Kidney (tissue), 14 donors: ENCODE data around the gene GLRX3. TPM values are rescaled to one million over a fixed set of nuclear protein-coding genes. Genes with fewer than 3 reads are reported as not detected.

Experiments
- DNase-seq, 5 donors: peaks; one replicate each; pipeline ENCODE4 v3.0.0-alpha.2; 2013 to 2020
- FAIRE-seq: peaks from 2 replicates; lab custom pipeline; 2012; peaks lifted over from hg19 to GRCh38; lab: Jason Lieb, UNC
- H3K27ac ChIP-seq, 2 donors: one replicate each; pipeline ENCODE4 v1.7.0; 2013; ENCODE audit warnings: low read depth in 2 of 2, low read length in 2 of 2, inconsistent platforms in 1 of 2
- H3K27me3 ChIP-seq: one replicate; pipeline ENCODE4 v1.7.1; 2013; ENCODE audit warnings: low read length, inconsistent platforms; ENCODE audit not compliant: control insufficient read depth, insufficient read depth
- H3K36me3 ChIP-seq, 3 donors: one replicate each; pipeline versions ENCODE4 v1.7.0 to v1.7.1; 2013; ENCODE audit warnings: low read length in 3 of 3, control low read depth in 1 of 3, inconsistent platforms in 1 of 3; ENCODE audit not compliant: insufficient read depth in 3 of 3, control insufficient read depth in 2 of 3
- H3K4me1 ChIP-seq, 3 donors: one replicate each; pipeline versions ENCODE4 v1.7.0 to v1.7.1; 2013; ENCODE audit warnings: low read length in 3 of 3, inconsistent platforms in 1 of 3, low read depth in 1 of 3; ENCODE audit not compliant: control insufficient read depth in 2 of 3, insufficient read depth in 2 of 3
- H3K4me3 ChIP-seq, 3 donors: one replicate each; pipeline versions ENCODE4 v1.7.0 to v1.8.1; 2013; ENCODE audit warnings: low read length in 3 of 3, control low read depth in 1 of 3, inconsistent platforms in 1 of 3
- H3K9ac ChIP-seq, 3 donors: one replicate each; pipeline versions ENCODE4 v1.7.0 to v1.7.1; 2013; ENCODE audit warnings: low read length in 3 of 3, control low read depth in 1 of 3, inconsistent platforms in 1 of 3
- H3K9me3 ChIP-seq, 3 donors: one replicate each; pipeline versions ENCODE4 v1.7.0 to v1.7.1; 2013; ENCODE audit warnings: low read length in 3 of 3, control low read depth in 1 of 3, inconsistent platforms in 1 of 3; ENCODE audit not compliant: control insufficient read depth in 2 of 3, insufficient read depth in 1 of 3
- CTCF ChIP-seq: IDR thresholded peaks from 3 replicates; pipeline ENCODE4 v1.5.1; 2012; ENCODE audit warnings: mild to moderate bottlenecking, moderate library complexity, borderline replicate concordance; ENCODE audit not compliant: insufficient read depth; ENCODE audit errors: extremely low read depth
- intact Hi-C: fragments of 100-400 bp; cut with DNase I; formaldehyde crosslinking; loops from one replicate; pipeline ENCODE4 v1.11.1; 2022
- polyA plus RNA-seq: library from polyadenylated mRNA; stranded (reverse); fragments of 350-450 nt; fragmentation: Illumina TruSeq; extraction: RNeasy Lipid Tissue Mini Kit (QIAGEN cat#74804); gene quantifications from one replicate; pipeline ENCODE4 v1.2.3, GENCODE V29; 2014; ENCODE audit warnings: low read depth, low replicate concordance; ENCODE audit not compliant: insufficient read depth
- total RNA-seq: library from RNA; stranded (reverse); fragmentation: NEBNext Ultra II Directional; extraction: Animal tissue kit (Norgen Biotek cat#: 25700); gene quantifications from one replicate; pipeline ENCODE4 v1.2.1, GENCODE V29; 2021
- donor health status: control.
- donor health status: control.
- donor health status: control.
- donor health status: control.
- donor health status: control.
- donor health status: DM: yes; HTN: yes; CAD: no.
- donor health status: Normal renal cell carcinoma (clear cell type).

GLRX3 gene
- total and polyA plus RNA-seq, 2 donors from 2014 or later = 52.5 to 70.4 TPM

GRCh38 chr10:130190737-130191115 is 54.5 kb downstream of the GLRX3 start:
- H3K9me3 ChIP-seq = no peaks in the 10 kb centered on the region
- TF ChIP-seq CTCF = no peak
- no peak for DNase-seq
- H3K4me3 ChIP-seq = peak overlapping the region in 1 of 3 donors; percentile 53
- H3K9ac ChIP-seq = peak overlapping the region in 1 of 3 donors; percentile 34
- H3K4me1 ChIP-seq = peaks cover 0 to 4% (median 0%) of the 10 kb centered on the region in 3 donors
- peaks cover 0 to 3% (median under 1%) of the 10 kb centered on the region in 3 donors for H3K36me3 ChIP-seq
- no peaks in the 10 kb centered on the region for H3K27me3 ChIP-seq
- intact Hi-C loops = no loop called here
- no peak overlapping the region for H3K27ac ChIP-seq
- no peak for FAIRE-seq

- intact Hi-C loops = no loop called here
- H3K27me3 ChIP-seq = no peaks in the 10 kb centered on the region
- DNase-seq (peak in 1 of 5 donors; percentile 58), FAIRE-seq (no peak)
- no peak overlapping the region for H3K9ac ChIP-seq
- no peaks in the 10 kb centered on the region for H3K9me3 ChIP-seq
- H3K4me3 ChIP-seq = no peak overlapping the region
- H3K27ac ChIP-seq = no peak overlapping the region
- H3K4me1 ChIP-seq = peaks cover 0 to 4% (median 0%) of the 10 kb centered on the region in 3 donors
- no peak for TF ChIP-seq CTCF
- peaks cover 0 to 3% (median 0%) of the 10 kb centered on the region in 3 donors for H3K36me3 ChIP-seq
These were observed 55.2 kb downstream of the GLRX3 start for GRCh38 chr10:130191380-130191779.

GRCh38 chr10:130192276-130192848 is 56.2 kb downstream of the GLRX3 start:
- FAIRE-seq (no peak), DNase-seq (peak in 1 of 5 donors; percentile 32)
- Histone ChIP-seq H3K36me3 (peaks cover 0 to 2% (median 0%) of the 10 kb centered on the region in 3 donors), H3K27ac (no peak overlapping the region), H3K27me3 (no peaks in the 10 kb centered on the region), H3K4me3 (no peak overlapping the region), H3K9ac (no peak overlapping the region), H3K9me3 (no peaks in the 10 kb centered on the region), H3K4me1 (peaks cover 0 to 4% (median 0%) of the 10 kb centered on the region in 3 donors)
- intact Hi-C loops = no loop called here
- TF ChIP-seq CTCF = no peak
